WTC11 (cell line): ENCODE results near the gene PIPOX. TPM values are rescaled to one million over a fixed set of nuclear protein-coding genes. Genes with fewer than 3 reads are reported as not detected.

Experiments used
- ATAC-seq: fragments of 200-7000 bp; cut with Tn5 transposase; 2 replicates; pipeline ENCODE4 v1.10.0; 2021; ENCODE audit warnings: mild to moderate bottlenecking, moderate library complexity
- CTCF ChIA-PET: fragments of 300-600 bp; sonication (Branson Sonifier 250); formaldehyde crosslinking; loops from one replicate; lab custom pipeline; 2021; ENCODE audit warnings: antibody characterized with exemption; lab: Charles Lee
- POLR2A ChIA-PET: fragments of 350-600 bp; sonication (Branson Sonifier 250); formaldehyde crosslinking; loops from one replicate; lab custom pipeline; 2021; ENCODE audit warnings: antibody characterized with exemption; lab: Charles Lee
- DNase-seq: peaks from one replicate; pipeline ENCODE4 v3.0.0; 2021; ENCODE audit warnings: low spot score
- H3K27ac Mint-ChIP-seq: 2 replicates; pipeline ENCODE4 v1.8.0; 2021; ENCODE audit warnings: mixed read lengths
- H3K27me3 Mint-ChIP-seq: 2 replicates; pipeline ENCODE4 v1.8.0; 2021; ENCODE audit warnings: low read depth, mild to moderate bottlenecking, moderate library complexity, mixed read lengths
- H3K36me3 Mint-ChIP-seq: 2 replicates; pipeline ENCODE4 v1.8.0; 2021; ENCODE audit warnings: mixed read lengths
- H3K4me1 Mint-ChIP-seq: 2 replicates; pipeline ENCODE4 v1.8.0; 2022; ENCODE audit warnings: mixed read lengths
- H3K4me3 Mint-ChIP-seq: 2 replicates; pipeline ENCODE4 v1.8.0; 2021; ENCODE audit warnings: mild to moderate bottlenecking, moderate library complexity, mixed read lengths
- H3K9me3 Mint-ChIP-seq: 2 replicates; pipeline ENCODE4 v1.8.0; 2021; ENCODE audit warnings: mixed read lengths
- CBFB ChIP-seq: sonication (generic); formaldehyde crosslinking; IDR thresholded peaks from 2 replicates; pipeline ENCODE4 v1.8.1; 2022; ENCODE audit warnings: mild to moderate bottlenecking, low read depth, missing genetic modification reagents
- ETV6 ChIP-seq: sonication (generic); formaldehyde crosslinking; IDR thresholded peaks from 2 replicates; pipeline ENCODE4 v1.8.1; 2022; ENCODE audit warnings: mild to moderate bottlenecking, missing genetic modification reagents
- FOXK1 ChIP-seq: sonication (generic); formaldehyde crosslinking; IDR thresholded peaks from 2 replicates; pipeline ENCODE4 v1.8.0; 2022; ENCODE audit warnings: mild to moderate bottlenecking, moderate library complexity, missing genetic modification reagents
- GABPB1 ChIP-seq: sonication (generic); formaldehyde crosslinking; IDR thresholded peaks from 2 replicates; pipeline ENCODE4 v1.8.1; 2023; ENCODE audit warnings: mild to moderate bottlenecking, missing genetic modification reagents
- MYBL2 ChIP-seq: sonication (generic); formaldehyde crosslinking; IDR thresholded peaks from 2 replicates; pipeline ENCODE4 v1.8.1; 2023; ENCODE audit warnings: mild to moderate bottlenecking, moderate library complexity, missing genetic modification reagents
- NR1H2 ChIP-seq: sonication (generic); formaldehyde crosslinking; IDR thresholded peaks from 2 replicates; pipeline ENCODE4 v1.9.0; 2021; ENCODE audit warnings: mild to moderate bottlenecking, moderate library complexity, missing genetic modification reagents
- NR2C2 ChIP-seq: sonication (generic); formaldehyde crosslinking; IDR thresholded peaks from 2 replicates; pipeline ENCODE4 v1.8.0; 2022; ENCODE audit warnings: mild to moderate bottlenecking, missing genetic modification reagents
- OVOL2 ChIP-seq: fragments of 250-450 bp; sonication (Bioruptor Pico); IDR thresholded peaks from 2 replicates; pipeline ENCODE4 v1.9.0; 2021; ENCODE audit warnings: mild to moderate bottlenecking, borderline replicate concordance
- RELA ChIP-seq: sonication (generic); formaldehyde crosslinking; IDR thresholded peaks from 2 replicates; pipeline ENCODE4 v1.8.1; 2022; ENCODE audit warnings: missing genetic modification reagents, mild to moderate bottlenecking, borderline replicate concordance
- RORB ChIP-seq: fragments of 250-450 bp; sonication (Bioruptor Pico); IDR thresholded peaks from 2 replicates; pipeline ENCODE4 v1.9.0; 2021; ENCODE audit warnings: mild to moderate bottlenecking
- SOX15 ChIP-seq: fragments of 250-450 bp; sonication (Bioruptor Pico); IDR thresholded peaks from 2 replicates; pipeline ENCODE4 v1.9.0; 2021; ENCODE audit warnings: mild to moderate bottlenecking
- SP1 ChIP-seq: sonication (generic); formaldehyde crosslinking; conservative IDR thresholded peaks from 2 replicates; pipeline ENCODE4 v1.8.1; 2022; ENCODE audit warnings: missing genetic modification reagents
- TCF7 ChIP-seq: sonication (generic); formaldehyde crosslinking; IDR thresholded peaks from 2 replicates; pipeline ENCODE4 v1.8.0; 2022; ENCODE audit warnings: mild to moderate bottlenecking, low read depth, missing genetic modification reagents, moderate library complexity
- ZNF121 ChIP-seq: sonication (generic); formaldehyde crosslinking; IDR thresholded peaks from 2 replicates; pipeline ENCODE4 v1.8.0; 2023; ENCODE audit warnings: missing genetic modification reagents
- ZNF138 ChIP-seq: sonication (generic); formaldehyde crosslinking; conservative IDR thresholded peaks from 2 replicates; pipeline ENCODE4 v1.8.1; 2022; ENCODE audit warnings: mild to moderate bottlenecking, moderate library complexity, missing genetic modification reagents
- ZNF423 ChIP-seq: fragments of 250-450 bp; sonication (Bioruptor Pico); IDR thresholded peaks from 2 replicates; pipeline ENCODE4 v2.1.2; 2022; ENCODE audit warnings: mild to moderate bottlenecking, moderate library complexity
- ZNF671 ChIP-seq: fragments of 250-450 bp; sonication (Bioruptor Pico); IDR thresholded peaks from 2 replicates; pipeline ENCODE4 v1.8.0; 2021; ENCODE audit warnings: mild to moderate bottlenecking
- total RNA-seq: library from RNA; stranded (reverse); gene quantifications from 3 replicates; pipeline ENCODE4 v1.2.3, GENCODE V29; 2021
- TF ChIP-seq, protein P1 (sequence below): fragments of 250-450 bp; sonication (Bioruptor Pico); IDR thresholded peaks from 2 replicates; pipeline ENCODE4 v1.9.0; 2021; ENCODE audit warnings: mild to moderate bottlenecking, borderline replicate concordance
- TF ChIP-seq, protein P2 (sequence below): sonication (generic); formaldehyde crosslinking; IDR thresholded peaks from 2 replicates; pipeline ENCODE4 v1.8.1; 2022; ENCODE audit warnings: low read depth, mild to moderate bottlenecking, moderate library complexity, missing genetic modification reagents, borderline replicate concordance
- TF ChIP-seq, protein P3 (sequence below): fragments of 250-450 bp; sonication (Bioruptor Pico); IDR thresholded peaks from 2 replicates; pipeline ENCODE4 v2.1.2; 2022; ENCODE audit warnings: mild to moderate bottlenecking, moderate library complexity
- TF ChIP-seq, protein P4 (sequence below): sonication (generic); formaldehyde crosslinking; IDR thresholded peaks from 2 replicates; pipeline ENCODE4 v1.8.0; 2023; ENCODE audit warnings: missing genetic modification reagents
- TF ChIP-seq, protein P5 (sequence below): sonication (generic); formaldehyde crosslinking; IDR thresholded peaks from 2 replicates; pipeline ENCODE4 v1.8.0; 2022; ENCODE audit warnings: mild to moderate bottlenecking, missing genetic modification reagents

The PIPOX gene
- total RNA-seq, 1 experiment from 2014 or later, result 34.2 TPM

DNA sequence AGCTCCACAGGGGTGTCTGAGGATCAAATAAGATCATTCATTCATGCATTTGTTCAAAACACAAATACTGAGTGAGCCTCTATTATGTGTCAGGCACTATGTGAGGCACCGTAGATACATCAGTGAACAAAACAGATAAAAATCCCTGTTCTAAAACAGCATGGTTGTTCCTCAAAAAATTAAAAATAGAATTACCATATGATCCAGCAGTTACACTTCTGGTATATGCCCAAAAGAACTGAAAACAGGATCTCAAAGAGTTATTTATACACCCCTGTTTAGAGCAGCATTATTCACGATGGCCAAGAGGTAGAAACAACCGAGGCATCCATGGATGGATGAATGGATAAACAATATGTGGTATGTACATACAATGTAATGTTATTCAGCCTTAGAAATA is 15.4 kb downstream of the PIPOX start:
- DNase-seq, result no peak
- H3K36me3 Mint-ChIP-seq, result peaks cover 6% of the 10 kb centered on the region; the same call in 1 of the 2 replicates
- H3K27me3 Mint-ChIP-seq, result no peaks in the 10 kb centered on the region
- H3K9me3 Mint-ChIP-seq, result no peaks in the 10 kb centered on the region
- no peak overlapping the region for H3K27ac Mint-ChIP-seq
- ChIA-PET POLR2A (no interaction called here), CTCF (interaction anchor here (1.0 to 1.5 kb wide), 2 partner anchors 33 to 59 kb away, joined by 3 to 4 read pairs; no protein-coding TSS in a partner anchor)
- H3K4me1 Mint-ChIP-seq, result peaks cover 40% of the 10 kb centered on the region
- ATAC-seq, result no peak
- TF ChIP-seq SOX15 (CRISPR knock-in tag) (no peak), TCF7 (CRISPR knock-in tag) (no peak), ZNF671 (CRISPR knock-in tag) (no peak), NR1H2 (CRISPR knock-in tag) (no peak), GABPB1 (CRISPR knock-in tag) (no peak), MYBL2 (CRISPR knock-in tag) (no peak)
- TF ChIP-seq, protein P1, sequence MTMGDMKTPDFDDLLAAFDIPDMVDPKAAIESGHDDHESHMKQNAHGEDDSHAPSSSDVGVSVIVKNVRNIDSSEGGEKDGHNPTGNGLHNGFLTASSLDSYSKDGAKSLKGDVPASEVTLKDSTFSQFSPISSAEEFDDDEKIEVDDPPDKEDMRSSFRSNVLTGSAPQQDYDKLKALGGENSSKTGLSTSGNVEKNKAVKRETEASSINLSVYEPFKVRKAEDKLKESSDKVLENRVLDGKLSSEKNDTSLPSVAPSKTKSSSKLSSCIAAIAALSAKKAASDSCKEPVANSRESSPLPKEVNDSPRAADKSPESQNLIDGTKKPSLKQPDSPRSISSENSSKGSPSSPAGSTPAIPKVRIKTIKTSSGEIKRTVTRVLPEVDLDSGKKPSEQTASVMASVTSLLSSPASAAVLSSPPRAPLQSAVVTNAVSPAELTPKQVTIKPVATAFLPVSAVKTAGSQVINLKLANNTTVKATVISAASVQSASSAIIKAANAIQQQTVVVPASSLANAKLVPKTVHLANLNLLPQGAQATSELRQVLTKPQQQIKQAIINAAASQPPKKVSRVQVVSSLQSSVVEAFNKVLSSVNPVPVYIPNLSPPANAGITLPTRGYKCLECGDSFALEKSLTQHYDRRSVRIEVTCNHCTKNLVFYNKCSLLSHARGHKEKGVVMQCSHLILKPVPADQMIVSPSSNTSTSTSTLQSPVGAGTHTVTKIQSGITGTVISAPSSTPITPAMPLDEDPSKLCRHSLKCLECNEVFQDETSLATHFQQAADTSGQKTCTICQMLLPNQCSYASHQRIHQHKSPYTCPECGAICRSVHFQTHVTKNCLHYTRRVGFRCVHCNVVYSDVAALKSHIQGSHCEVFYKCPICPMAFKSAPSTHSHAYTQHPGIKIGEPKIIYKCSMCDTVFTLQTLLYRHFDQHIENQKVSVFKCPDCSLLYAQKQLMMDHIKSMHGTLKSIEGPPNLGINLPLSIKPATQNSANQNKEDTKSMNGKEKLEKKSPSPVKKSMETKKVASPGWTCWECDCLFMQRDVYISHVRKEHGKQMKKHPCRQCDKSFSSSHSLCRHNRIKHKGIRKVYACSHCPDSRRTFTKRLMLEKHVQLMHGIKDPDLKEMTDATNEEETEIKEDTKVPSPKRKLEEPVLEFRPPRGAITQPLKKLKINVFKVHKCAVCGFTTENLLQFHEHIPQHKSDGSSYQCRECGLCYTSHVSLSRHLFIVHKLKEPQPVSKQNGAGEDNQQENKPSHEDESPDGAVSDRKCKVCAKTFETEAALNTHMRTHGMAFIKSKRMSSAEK (CRISPR knock-in tag), result no peak
- TF ChIP-seq, protein P2, sequence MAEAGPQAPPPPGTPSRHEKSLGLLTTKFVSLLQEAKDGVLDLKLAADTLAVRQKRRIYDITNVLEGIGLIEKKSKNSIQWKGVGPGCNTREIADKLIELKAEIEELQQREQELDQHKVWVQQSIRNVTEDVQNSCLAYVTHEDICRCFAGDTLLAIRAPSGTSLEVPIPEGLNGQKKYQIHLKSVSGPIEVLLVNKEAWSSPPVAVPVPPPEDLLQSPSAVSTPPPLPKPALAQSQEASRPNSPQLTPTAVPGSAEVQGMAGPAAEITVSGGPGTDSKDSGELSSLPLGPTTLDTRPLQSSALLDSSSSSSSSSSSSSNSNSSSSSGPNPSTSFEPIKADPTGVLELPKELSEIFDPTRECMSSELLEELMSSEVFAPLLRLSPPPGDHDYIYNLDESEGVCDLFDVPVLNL, result no peak
- H3K4me3 Mint-ChIP-seq, result no peak overlapping the region

DNA sequence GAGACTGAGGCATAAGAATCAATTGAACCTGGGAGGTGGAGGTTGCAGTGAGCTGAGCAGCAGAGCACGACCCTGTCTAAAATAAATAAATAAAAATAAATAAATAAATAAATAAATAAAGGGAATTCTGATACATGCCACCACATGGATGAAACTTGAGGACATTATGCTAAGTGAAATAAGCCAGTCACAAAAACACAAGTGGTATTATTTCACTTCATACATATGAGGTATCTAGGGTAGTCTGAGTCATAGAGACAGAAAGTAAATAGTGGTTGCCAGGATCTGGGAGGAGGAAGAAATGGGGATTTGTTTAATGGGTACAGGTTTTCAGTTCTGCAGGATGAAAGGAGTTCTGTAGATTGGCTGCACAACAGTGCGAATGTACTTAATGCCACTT is 16.3 kb downstream of the PIPOX start:
- H3K36me3 Mint-ChIP-seq, result peaks cover 6% of the 10 kb centered on the region; the same call in 1 of the 2 replicates
- H3K4me1 Mint-ChIP-seq, result peaks cover 43% of the 10 kb centered on the region
- DNase-seq, result no peak
- POLR2A ChIA-PET, result no interaction called here
- CTCF ChIA-PET, result interaction anchor here (0.6 to 2.3 kb wide), 7 partner anchors 11 to 105 kb away, joined by 3 to 12 read pairs (median 4); no protein-coding TSS in a partner anchor
- no peak for ATAC-seq
- H3K4me3 Mint-ChIP-seq, result no peak overlapping the region
- TF ChIP-seq, protein P3, sequence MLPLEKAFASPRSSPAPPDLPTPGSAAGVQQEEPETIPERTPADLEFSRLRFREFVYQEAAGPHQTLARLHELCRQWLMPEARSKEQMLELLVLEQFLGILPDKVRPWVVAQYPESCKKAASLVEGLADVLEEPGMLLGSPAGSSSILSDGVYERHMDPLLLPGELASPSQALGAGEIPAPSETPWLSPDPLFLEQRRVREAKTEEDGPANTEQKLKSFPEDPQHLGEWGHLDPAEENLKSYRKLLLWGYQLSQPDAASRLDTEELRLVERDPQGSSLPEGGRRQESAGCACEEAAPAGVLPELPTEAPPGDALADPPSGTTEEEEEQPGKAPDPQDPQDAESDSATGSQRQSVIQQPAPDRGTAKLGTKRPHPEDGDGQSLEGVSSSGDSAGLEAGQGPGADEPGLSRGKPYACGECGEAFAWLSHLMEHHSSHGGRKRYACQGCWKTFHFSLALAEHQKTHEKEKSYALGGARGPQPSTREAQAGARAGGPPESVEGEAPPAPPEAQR (CRISPR knock-in tag), result no peak
- H3K9me3 Mint-ChIP-seq, result no peaks in the 10 kb centered on the region
- no peak overlapping the region for H3K27ac Mint-ChIP-seq
- no peaks in the 10 kb centered on the region for H3K27me3 Mint-ChIP-seq

DNA sequence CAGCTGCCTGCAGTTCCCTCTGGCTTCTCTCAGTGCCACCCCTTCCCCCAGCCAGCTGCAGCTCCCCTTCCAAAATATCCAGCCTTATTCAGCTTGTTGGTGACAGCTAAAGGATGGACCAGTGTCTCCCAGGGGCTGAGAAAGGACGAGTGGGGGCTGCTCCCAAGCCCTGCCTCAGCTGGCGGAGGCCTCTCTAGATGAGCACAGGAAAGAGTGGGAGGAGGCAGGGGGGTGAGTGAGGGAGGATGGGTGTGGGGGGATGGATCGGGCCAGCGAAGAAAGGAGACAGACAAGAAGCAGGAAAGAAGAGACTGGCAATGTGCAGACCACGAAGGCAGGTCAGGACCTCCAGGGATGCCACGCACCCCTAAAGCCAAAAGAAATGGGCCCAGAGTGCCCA is 17.5 kb downstream of the PIPOX start:
- Mint-ChIP-seq H3K4me3 (no peak overlapping the region), H3K4me1 (peaks cover 43% of the 10 kb centered on the region), H3K27ac (no peak overlapping the region; the same call in 1 of the 2 replicates), H3K36me3 (0 out of 2 replicates have a peak, but pooled peaks cover under 1% of the 10 kb centered on the region), H3K9me3 (no peaks in the 10 kb centered on the region), H3K27me3 (no peaks in the 10 kb centered on the region)
- no peak for DNase-seq
- peak; percentile 57 for ATAC-seq
- ChIA-PET POLR2A (interaction anchor here (0.7 kb wide), 1 partner anchor 12 kb away, joined by 4 read pairs; no protein-coding TSS in a partner anchor), CTCF (interaction anchor here (0.6 to 2.3 kb wide), 9 partner anchors 10 to 107 kb away, joined by 3 to 12 read pairs (median 4); no protein-coding TSS in a partner anchor)
- TF ChIP-seq ZNF423 (CRISPR knock-in tag) (no peak), CBFB (CRISPR knock-in tag) (no peak), RORB (CRISPR knock-in tag) (no peak), FOXK1 (no peak), ZNF138 (no peak), NR2C2 (CRISPR knock-in tag) (no peak), SP1 (CRISPR knock-in tag) (no peak), ZNF121 (CRISPR knock-in tag) (no peak), OVOL2 (CRISPR knock-in tag) (no peak), RELA (CRISPR knock-in tag) (no peak), ETV6 (CRISPR knock-in tag) (no peak)
- TF ChIP-seq, protein P4, sequence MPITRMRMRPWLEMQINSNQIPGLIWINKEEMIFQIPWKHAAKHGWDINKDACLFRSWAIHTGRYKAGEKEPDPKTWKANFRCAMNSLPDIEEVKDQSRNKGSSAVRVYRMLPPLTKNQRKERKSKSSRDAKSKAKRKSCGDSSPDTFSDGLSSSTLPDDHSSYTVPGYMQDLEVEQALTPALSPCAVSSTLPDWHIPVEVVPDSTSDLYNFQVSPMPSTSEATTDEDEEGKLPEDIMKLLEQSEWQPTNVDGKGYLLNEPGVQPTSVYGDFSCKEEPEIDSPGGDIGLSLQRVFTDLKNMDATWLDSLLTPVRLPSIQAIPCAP (CRISPR knock-in tag), result no peak
- TF ChIP-seq, protein P5, sequence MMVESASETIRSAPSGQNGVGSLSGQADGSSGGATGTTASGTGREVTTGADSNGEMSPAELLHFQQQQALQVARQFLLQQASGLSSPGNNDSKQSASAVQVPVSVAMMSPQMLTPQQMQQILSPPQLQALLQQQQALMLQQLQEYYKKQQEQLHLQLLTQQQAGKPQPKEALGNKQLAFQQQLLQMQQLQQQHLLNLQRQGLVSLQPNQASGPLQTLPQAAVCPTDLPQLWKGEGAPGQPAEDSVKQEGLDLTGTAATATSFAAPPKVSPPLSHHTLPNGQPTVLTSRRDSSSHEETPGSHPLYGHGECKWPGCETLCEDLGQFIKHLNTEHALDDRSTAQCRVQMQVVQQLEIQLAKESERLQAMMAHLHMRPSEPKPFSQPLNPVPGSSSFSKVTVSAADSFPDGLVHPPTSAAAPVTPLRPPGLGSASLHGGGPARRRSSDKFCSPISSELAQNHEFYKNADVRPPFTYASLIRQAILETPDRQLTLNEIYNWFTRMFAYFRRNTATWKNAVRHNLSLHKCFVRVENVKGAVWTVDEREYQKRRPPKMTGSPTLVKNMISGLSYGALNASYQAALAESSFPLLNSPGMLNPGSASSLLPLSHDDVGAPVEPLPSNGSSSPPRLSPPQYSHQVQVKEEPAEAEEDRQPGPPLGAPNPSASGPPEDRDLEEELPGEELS (CRISPR knock-in tag), result no peak
